WTC11 (cell line): ENCODE results near the gene FSTL4.

ENCODE experiments used
- CREB1 ChIP-seq: sonication (generic); formaldehyde crosslinking; IDR thresholded peaks from 2 replicates; pipeline ENCODE4 v1.8.0; 2023; ENCODE audit warnings: mild to moderate bottlenecking, missing genetic modification reagents
- ELF4 ChIP-seq: sonication (generic); formaldehyde crosslinking; IDR thresholded peaks from 2 replicates; pipeline ENCODE4 v1.8.1; 2022; ENCODE audit warnings: low read depth, mild to moderate bottlenecking, moderate library complexity, missing genetic modification reagents
- NR3C1 ChIP-seq: sonication (generic); formaldehyde crosslinking; conservative IDR thresholded peaks from 2 replicates; pipeline ENCODE4 v1.8.1; 2023; ENCODE audit warnings: low read depth, mild to moderate bottlenecking, missing genetic modification reagents
- ZNF232 ChIP-seq: sonication (generic); formaldehyde crosslinking; IDR thresholded peaks from 2 replicates; pipeline ENCODE4 v1.8.0; 2022; ENCODE audit warnings: mild to moderate bottlenecking, missing genetic modification reagents
- TF ChIP-seq, protein P1 (sequence below): fragments of 200-600 bp; IDR thresholded peaks from 2 replicates; pipeline ENCODE4 v1.8.0; 2022; ENCODE audit warnings: antibody characterized with exemption
- TF ChIP-seq, protein P2 (sequence below): sonication (generic); formaldehyde crosslinking; IDR thresholded peaks from 2 replicates; pipeline ENCODE4 v1.8.0; 2023; ENCODE audit warnings: missing genetic modification reagents, mild to moderate bottlenecking, borderline replicate concordance

DNA sequence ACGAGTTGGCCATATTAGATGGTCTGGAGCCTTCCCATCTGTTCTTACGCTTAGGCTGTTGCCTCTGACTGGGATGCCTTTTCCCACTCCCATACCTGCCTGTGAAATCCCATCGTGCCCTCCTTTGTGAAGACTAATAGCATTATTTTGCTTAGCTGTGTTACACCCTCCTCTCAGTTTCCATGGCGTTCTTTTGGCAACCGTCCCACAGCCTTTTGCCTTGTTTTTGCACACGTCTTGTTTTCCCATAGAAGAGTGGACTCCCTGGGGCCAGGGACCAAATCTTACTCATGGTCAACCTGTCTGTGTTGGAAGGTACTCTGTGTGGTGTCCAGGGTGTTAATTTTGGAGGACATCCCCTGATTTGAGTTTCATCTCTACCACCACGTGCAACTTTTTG, 318.4 kb downstream of the FSTL4 start:
- TF ChIP-seq ZNF232 (no peak), CREB1 (CRISPR knock-in tag) (no peak), NR3C1 (CRISPR knock-in tag) (no peak), ELF4 (CRISPR knock-in tag) (no peak)
- TF ChIP-seq, protein P1, sequence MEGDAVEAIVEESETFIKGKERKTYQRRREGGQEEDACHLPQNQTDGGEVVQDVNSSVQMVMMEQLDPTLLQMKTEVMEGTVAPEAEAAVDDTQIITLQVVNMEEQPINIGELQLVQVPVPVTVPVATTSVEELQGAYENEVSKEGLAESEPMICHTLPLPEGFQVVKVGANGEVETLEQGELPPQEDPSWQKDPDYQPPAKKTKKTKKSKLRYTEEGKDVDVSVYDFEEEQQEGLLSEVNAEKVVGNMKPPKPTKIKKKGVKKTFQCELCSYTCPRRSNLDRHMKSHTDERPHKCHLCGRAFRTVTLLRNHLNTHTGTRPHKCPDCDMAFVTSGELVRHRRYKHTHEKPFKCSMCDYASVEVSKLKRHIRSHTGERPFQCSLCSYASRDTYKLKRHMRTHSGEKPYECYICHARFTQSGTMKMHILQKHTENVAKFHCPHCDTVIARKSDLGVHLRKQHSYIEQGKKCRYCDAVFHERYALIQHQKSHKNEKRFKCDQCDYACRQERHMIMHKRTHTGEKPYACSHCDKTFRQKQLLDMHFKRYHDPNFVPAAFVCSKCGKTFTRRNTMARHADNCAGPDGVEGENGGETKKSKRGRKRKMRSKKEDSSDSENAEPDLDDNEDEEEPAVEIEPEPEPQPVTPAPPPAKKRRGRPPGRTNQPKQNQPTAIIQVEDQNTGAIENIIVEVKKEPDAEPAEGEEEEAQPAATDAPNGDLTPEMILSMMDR: no peak
- TF ChIP-seq, protein P2, sequence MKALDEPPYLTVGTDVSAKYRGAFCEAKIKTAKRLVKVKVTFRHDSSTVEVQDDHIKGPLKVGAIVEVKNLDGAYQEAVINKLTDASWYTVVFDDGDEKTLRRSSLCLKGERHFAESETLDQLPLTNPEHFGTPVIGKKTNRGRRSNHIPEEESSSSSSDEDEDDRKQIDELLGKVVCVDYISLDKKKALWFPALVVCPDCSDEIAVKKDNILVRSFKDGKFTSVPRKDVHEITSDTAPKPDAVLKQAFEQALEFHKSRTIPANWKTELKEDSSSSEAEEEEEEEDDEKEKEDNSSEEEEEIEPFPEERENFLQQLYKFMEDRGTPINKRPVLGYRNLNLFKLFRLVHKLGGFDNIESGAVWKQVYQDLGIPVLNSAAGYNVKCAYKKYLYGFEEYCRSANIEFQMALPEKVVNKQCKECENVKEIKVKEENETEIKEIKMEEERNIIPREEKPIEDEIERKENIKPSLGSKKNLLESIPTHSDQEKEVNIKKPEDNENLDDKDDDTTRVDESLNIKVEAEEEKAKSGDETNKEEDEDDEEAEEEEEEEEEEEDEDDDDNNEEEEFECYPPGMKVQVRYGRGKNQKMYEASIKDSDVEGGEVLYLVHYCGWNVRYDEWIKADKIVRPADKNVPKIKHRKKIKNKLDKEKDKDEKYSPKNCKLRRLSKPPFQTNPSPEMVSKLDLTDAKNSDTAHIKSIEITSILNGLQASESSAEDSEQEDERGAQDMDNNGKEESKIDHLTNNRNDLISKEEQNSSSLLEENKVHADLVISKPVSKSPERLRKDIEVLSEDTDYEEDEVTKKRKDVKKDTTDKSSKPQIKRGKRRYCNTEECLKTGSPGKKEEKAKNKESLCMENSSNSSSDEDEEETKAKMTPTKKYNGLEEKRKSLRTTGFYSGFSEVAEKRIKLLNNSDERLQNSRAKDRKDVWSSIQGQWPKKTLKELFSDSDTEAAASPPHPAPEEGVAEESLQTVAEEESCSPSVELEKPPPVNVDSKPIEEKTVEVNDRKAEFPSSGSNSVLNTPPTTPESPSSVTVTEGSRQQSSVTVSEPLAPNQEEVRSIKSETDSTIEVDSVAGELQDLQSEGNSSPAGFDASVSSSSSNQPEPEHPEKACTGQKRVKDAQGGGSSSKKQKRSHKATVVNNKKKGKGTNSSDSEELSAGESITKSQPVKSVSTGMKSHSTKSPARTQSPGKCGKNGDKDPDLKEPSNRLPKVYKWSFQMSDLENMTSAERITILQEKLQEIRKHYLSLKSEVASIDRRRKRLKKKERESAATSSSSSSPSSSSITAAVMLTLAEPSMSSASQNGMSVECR: no peak
